MM.1S (cell line): ENCODE data around the gene CRY2.

Experiments used
- DNase-seq: peaks from one replicate; pipeline ENCODE4 v3.0.0-alpha.2; 2015
- H2AFZ ChIP-seq: fragments of 300-600 bp; sonication (generic); 2 replicates; pipeline ENCODE4 v1.6.0; 2016; ENCODE audit warnings: antibody characterized with exemption, low read length
- H3F3A ChIP-seq: fragments of 300-600 bp; sonication (generic); 2 replicates; pipeline ENCODE4 v1.6.1; 2016; ENCODE audit warnings: mild to moderate bottlenecking, antibody characterized with exemption, low read length, moderate library complexity, mixed read lengths; ENCODE audit not compliant: insufficient read depth
- H3K27ac ChIP-seq: fragments of 300-600 bp; sonication (generic); 2 replicates; pipeline ENCODE4 v1.5.1; 2016; ENCODE audit warnings: mild to moderate bottlenecking, low read length
- H3K27me3 ChIP-seq: fragments of 300-600 bp; sonication (generic); replicated peaks from 2 replicates; pipeline ENCODE4 v1.6.0; 2016; ENCODE audit warnings: low read length; ENCODE audit not compliant: insufficient read depth
- H3K36me3 ChIP-seq: fragments of 300-600 bp; sonication (generic); replicated peaks from 2 replicates; pipeline ENCODE4 v1.6.1; 2016; ENCODE audit warnings: mild to moderate bottlenecking, low read length, mixed read lengths; ENCODE audit not compliant: insufficient read depth
- H3K4me1 ChIP-seq: fragments of 300-600 bp; sonication (generic); 2 replicates; pipeline ENCODE4 v1.6.1; 2016; ENCODE audit warnings: low read length, mixed read lengths
- H3K4me2 ChIP-seq: fragments of 300-600 bp; sonication (generic); 2 replicates; pipeline ENCODE4 v1.6.0; 2016; ENCODE audit warnings: low read depth, low read length
- H3K4me3 ChIP-seq: fragments of 300-600 bp; sonication (generic); 2 replicates; pipeline ENCODE4 v1.5.1; 2016; ENCODE audit warnings: low read length, mixed read lengths
- H3K79me2 ChIP-seq: fragments of 300-600 bp; sonication (generic); 2 replicates; pipeline ENCODE4 v1.6.1; 2016; ENCODE audit warnings: mixed run types, low read length, mixed read lengths
- H3K9ac ChIP-seq: fragments of 300-600 bp; sonication (generic); 2 replicates; pipeline ENCODE4 v1.6.1; 2016; ENCODE audit warnings: low read length, mixed read lengths
- H3K9me2 ChIP-seq: fragments of 300-600 bp; sonication (generic); replicated peaks from 2 replicates; pipeline ENCODE4 v1.6.1; 2016; ENCODE audit warnings: mild to moderate bottlenecking, low read length, mixed read lengths; ENCODE audit not compliant: insufficient read depth
- H3K9me3 ChIP-seq: fragments of 300-600 bp; sonication (generic); replicated peaks from 2 replicates; pipeline ENCODE4 v1.6.1; 2016; ENCODE audit warnings: mild to moderate bottlenecking, low read length, mixed read lengths; ENCODE audit not compliant: insufficient read depth
- H4K20me1 ChIP-seq: fragments of 300-600 bp; sonication (generic); 2 replicates; pipeline ENCODE4 v1.6.1; 2016; ENCODE audit warnings: mild to moderate bottlenecking, low read length, moderate library complexity, mixed read lengths; ENCODE audit not compliant: insufficient read depth
- EZH2 ChIP-seq: fragments of 300-600 bp; sonication (generic); optimal IDR thresholded peaks from 2 replicates; pipeline ENCODE3; 2017; ENCODE audit warnings: low read depth, mild to moderate bottlenecking, antibody characterized with exemption, low read length, mixed read lengths
- EZH2phosphoT487 ChIP-seq: fragments of 300-600 bp; sonication (generic); IDR thresholded peaks from 2 replicates; pipeline ENCODE4 v1.6.1; 2018; ENCODE audit warnings: antibody characterized with exemption, low read length
- TF ChIP-seq, protein P1 (sequence below): fragments of 300-600 bp; sonication (generic); IDR thresholded peaks from 2 replicates; pipeline ENCODE4 v1.5.1; 2016; ENCODE audit warnings: antibody characterized with exemption, low read length, mixed read lengths

Gene CRY2

GRCh38 chr11:45885274-45885920 lies 38.1 kb downstream of the CRY2 start, which contains the start of gene MAPK8IP1:
TSS of gene MAPK8IP1 (plus strand) at chr11:45885651. CDS start at chr11:45885821, 170 bp downstream.
- Histone ChIP-seq H3K79me2 (no peaks in the 10 kb centered on the region), H3K9ac (no peak within 1 kb of the TSS; the same call in 1 of the 2 replicates), H3F3A (no peaks in the 10 kb centered on the region), H3K27ac (no peak within 1 kb of the TSS), H3K4me2 (peak within 1 kb of the TSS; percentile 94; the same call in 1 of the 2 replicates), H3K4me1 (no peaks in the 10 kb centered on the region), H3K9me2 (no peaks in the 10 kb centered on the region), H3K36me3 (no peaks in the 10 kb centered on the region), H4K20me1 (no peaks in the 10 kb centered on the region), H3K9me3 (no peaks in the 10 kb centered on the region), H3K4me3 (peak within 1 kb of the TSS; percentile 50; the same call in 1 of the 2 replicates), H3K27me3 (no peaks in the 10 kb centered on the region), H2AFZ (no peak within 1 kb of the TSS)
- TF ChIP-seq EZH2: no peak
- TF ChIP-seq, protein P1, sequence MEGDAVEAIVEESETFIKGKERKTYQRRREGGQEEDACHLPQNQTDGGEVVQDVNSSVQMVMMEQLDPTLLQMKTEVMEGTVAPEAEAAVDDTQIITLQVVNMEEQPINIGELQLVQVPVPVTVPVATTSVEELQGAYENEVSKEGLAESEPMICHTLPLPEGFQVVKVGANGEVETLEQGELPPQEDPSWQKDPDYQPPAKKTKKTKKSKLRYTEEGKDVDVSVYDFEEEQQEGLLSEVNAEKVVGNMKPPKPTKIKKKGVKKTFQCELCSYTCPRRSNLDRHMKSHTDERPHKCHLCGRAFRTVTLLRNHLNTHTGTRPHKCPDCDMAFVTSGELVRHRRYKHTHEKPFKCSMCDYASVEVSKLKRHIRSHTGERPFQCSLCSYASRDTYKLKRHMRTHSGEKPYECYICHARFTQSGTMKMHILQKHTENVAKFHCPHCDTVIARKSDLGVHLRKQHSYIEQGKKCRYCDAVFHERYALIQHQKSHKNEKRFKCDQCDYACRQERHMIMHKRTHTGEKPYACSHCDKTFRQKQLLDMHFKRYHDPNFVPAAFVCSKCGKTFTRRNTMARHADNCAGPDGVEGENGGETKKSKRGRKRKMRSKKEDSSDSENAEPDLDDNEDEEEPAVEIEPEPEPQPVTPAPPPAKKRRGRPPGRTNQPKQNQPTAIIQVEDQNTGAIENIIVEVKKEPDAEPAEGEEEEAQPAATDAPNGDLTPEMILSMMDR: no peak
- TF ChIP-seq EZH2phosphoT487: no peak
- peak; percentile 76 for DNase-seq

GRCh38 chr11:45885921-45886721 lies 38.8 kb downstream of the CRY2 start:
- no peaks in the 10 kb centered on the region for H3K9me2 ChIP-seq
- H3K36me3 ChIP-seq: no peaks in the 10 kb centered on the region
- H3K9ac ChIP-seq: no peak overlapping the region; the same call in 1 of the 2 replicates
- no peaks in the 10 kb centered on the region for H3F3A ChIP-seq
- H3K9me3 ChIP-seq: no peaks in the 10 kb centered on the region
- TF ChIP-seq EZH2: no peak
- no peak for TF ChIP-seq EZH2phosphoT487
- TF ChIP-seq, protein P1: no peak
- no peak overlapping the region for H3K27ac ChIP-seq
- no peak overlapping the region for H2AFZ ChIP-seq
- no peaks in the 10 kb centered on the region for H3K27me3 ChIP-seq
- peak overlapping the region; percentile 50; the same call in 1 of the 2 replicates for H3K4me3 ChIP-seq
- peak overlapping the region; percentile 94; the same call in 1 of the 2 replicates for H3K4me2 ChIP-seq
- no peaks in the 10 kb centered on the region for H4K20me1 ChIP-seq
- H3K4me1 ChIP-seq: no peaks in the 10 kb centered on the region
- DNase-seq: no peak
- no peaks in the 10 kb centered on the region for H3K79me2 ChIP-seq

DNA sequence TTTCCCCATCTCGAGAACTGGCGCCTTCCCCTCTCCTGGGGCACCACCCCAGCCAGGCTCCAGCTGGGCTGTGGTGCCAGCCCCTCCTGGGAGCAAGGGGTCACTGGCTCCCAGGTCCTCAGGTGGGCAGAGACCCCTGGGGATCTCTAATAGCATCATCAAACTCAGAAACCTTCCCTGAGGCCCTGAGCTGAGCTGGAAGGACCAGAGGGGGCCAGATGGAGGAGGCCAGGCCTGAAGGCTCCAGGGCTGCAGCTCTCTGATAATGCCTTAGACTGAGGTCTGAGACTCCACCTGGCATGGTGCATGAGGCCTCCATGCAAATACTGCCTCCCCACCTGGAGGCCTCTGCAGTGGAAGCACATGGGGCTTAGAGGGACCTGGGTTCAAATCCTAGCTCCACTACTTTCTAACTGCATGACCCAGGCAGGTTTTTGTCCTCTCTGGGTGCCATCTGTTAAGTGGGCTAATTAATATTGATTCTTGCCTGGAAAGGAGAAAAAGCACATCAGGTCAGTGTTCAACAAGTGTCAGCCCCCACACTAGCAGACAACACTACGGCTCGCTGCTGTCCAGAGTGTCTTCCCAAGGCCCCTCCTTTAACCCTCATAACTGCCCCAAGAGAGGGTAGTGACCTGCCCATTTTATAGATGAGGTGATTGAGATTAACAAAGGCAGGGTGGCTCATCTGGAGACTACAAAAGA lies 39.7 kb downstream of the CRY2 start:
- no peak overlapping the region for H2AFZ ChIP-seq
- no peak overlapping the region for H3K9ac ChIP-seq
- H3K4me3 ChIP-seq: no peak overlapping the region
- H3K4me1 ChIP-seq: no peaks in the 10 kb centered on the region
- no peaks in the 10 kb centered on the region for H3K27me3 ChIP-seq
- no peaks in the 10 kb centered on the region for H3K79me2 ChIP-seq
- H3K9me2 ChIP-seq: no peaks in the 10 kb centered on the region
- no peak for DNase-seq
- no peak overlapping the region for H3K27ac ChIP-seq
- no peak for TF ChIP-seq EZH2phosphoT487
- TF ChIP-seq, protein P1: no peak
- no peak for TF ChIP-seq EZH2
- no peaks in the 10 kb centered on the region for H3K9me3 ChIP-seq
- H4K20me1 ChIP-seq: no peaks in the 10 kb centered on the region
- no peaks in the 10 kb centered on the region for H3K36me3 ChIP-seq
- no peaks in the 10 kb centered on the region for H3F3A ChIP-seq
- no peak overlapping the region for H3K4me2 ChIP-seq
